DOHH2 (cell line): ENCODE results near the gene CDH12.

ENCODE experiments used
- H3F3A ChIP-seq: fragments of 200-600 bp; sonication (generic), shearing (Covaris generic); 2 replicates; pipeline ENCODE4 v1.6.0; 2016; ENCODE audit warnings: antibody characterized with exemption, mild to moderate bottlenecking; ENCODE audit not compliant: control insufficient read depth, insufficient read depth
- H3K27ac ChIP-seq: fragments of 200-600 bp; sonication (generic); 2 replicates; pipeline ENCODE4 v1.5.1; 2014; ENCODE audit warnings: low read depth, mild to moderate bottlenecking, low read length, moderate library complexity
- H3K27me3 ChIP-seq: fragments of 200-600 bp; sonication (generic); 2 replicates; pipeline ENCODE4 v1.6.1; 2014; ENCODE audit warnings: mild to moderate bottlenecking, low read length, mixed read lengths; ENCODE audit not compliant: control insufficient read depth
- H3K36me3 ChIP-seq: fragments of 200-600 bp; sonication (generic); 2 replicates; pipeline ENCODE4 v1.6.1; 2014; ENCODE audit warnings: mild to moderate bottlenecking, low read length, moderate library complexity, mixed read lengths; ENCODE audit not compliant: control insufficient read depth
- H3K4me1 ChIP-seq: fragments of 200-600 bp; sonication (generic); 2 replicates; pipeline ENCODE4 v1.6.1; 2014; ENCODE audit warnings: mild to moderate bottlenecking, low read length, mixed read lengths; ENCODE audit not compliant: control insufficient read depth
- H3K4me2 ChIP-seq: fragments of 200-600 bp; sonication (generic); 2 replicates; pipeline ENCODE4 v1.6.0; 2014; ENCODE audit warnings: mild to moderate bottlenecking, low read length, moderate library complexity
- H3K4me3 ChIP-seq: fragments of 200-600 bp; sonication (generic); 2 replicates; pipeline ENCODE4 v1.5.1; 2014; ENCODE audit warnings: mild to moderate bottlenecking, low read length, mixed read lengths
- H3K79me2 ChIP-seq: fragments of 200-600 bp; sonication (generic); 2 replicates; pipeline ENCODE4 v1.6.1; 2014; ENCODE audit warnings: mild to moderate bottlenecking, low read length, mixed read lengths; ENCODE audit not compliant: control insufficient read depth
- H3K9me2 ChIP-seq: fragments of 200-600 bp; sonication (generic); replicated peaks from 2 replicates; pipeline ENCODE4 v1.6.1; 2014; ENCODE audit warnings: mild to moderate bottlenecking, low read length, mixed read lengths; ENCODE audit not compliant: control insufficient read depth
- H3K9me3 ChIP-seq: fragments of 200-600 bp; sonication (generic); 2 replicates; pipeline ENCODE4 v1.6.1; 2014; ENCODE audit warnings: antibody characterized with exemption, low read length, mixed read lengths; ENCODE audit not compliant: control insufficient read depth, insufficient read depth
- H4K20me1 ChIP-seq: fragments of 200-600 bp; sonication (generic); 2 replicates; pipeline ENCODE4 v1.6.0; 2014; ENCODE audit warnings: low read depth, mild to moderate bottlenecking, antibody characterized with exemption, low read length, moderate library complexity; ENCODE audit not compliant: control insufficient read depth, insufficient read depth
- EZH2phosphoT487 ChIP-seq: fragments of 200-600 bp; sonication (generic); IDR thresholded peaks from 2 replicates; pipeline ENCODE4 v1.6.1; 2017; ENCODE audit warnings: borderline replicate concordance, mild to moderate bottlenecking, antibody characterized with exemption, low read length, moderate library complexity, mixed read lengths
- TF ChIP-seq, protein P1 (sequence below): fragments of 200-600 bp; sonication (generic); IDR thresholded peaks from one replicate; pipeline ENCODE4 v1.5.1; 2014; ENCODE audit warnings: antibody characterized with exemption, mild to moderate bottlenecking, low read depth, low read length; ENCODE audit not compliant: poor library complexity, severe bottlenecking

Gene CDH12

DNA sequence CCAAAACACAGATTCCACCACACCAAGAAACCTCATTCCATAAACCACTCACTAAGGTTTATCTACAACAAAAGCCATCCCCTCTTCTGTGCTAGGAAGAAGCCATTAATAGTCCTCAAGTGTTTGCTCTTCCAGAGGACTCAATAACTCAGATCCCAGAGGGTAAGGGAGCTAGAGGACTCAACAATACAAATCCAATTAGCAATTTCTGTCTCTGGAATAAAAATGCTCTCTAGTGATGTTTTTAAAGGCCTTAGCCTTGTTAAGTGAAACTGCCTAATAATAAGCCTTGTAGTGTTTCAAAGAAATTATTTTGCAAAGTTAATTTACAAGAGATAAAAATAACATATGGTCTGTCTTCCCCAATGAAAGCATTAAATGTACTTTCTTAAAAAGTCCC lies 942.4 kb downstream of the CDH12 start:
- H3K27me3 ChIP-seq: no peaks in the 10 kb centered on the region
- H3F3A ChIP-seq: no peaks in the 10 kb centered on the region
- TF ChIP-seq EZH2phosphoT487: no peak
- no peak overlapping the region for H3K4me2 ChIP-seq
- no peaks in the 10 kb centered on the region for H3K79me2 ChIP-seq
- H3K4me3 ChIP-seq: no peak overlapping the region
- no peaks in the 10 kb centered on the region for H3K36me3 ChIP-seq
- H4K20me1 ChIP-seq: no peaks in the 10 kb centered on the region
- no peaks in the 10 kb centered on the region for H3K9me3 ChIP-seq
- no peaks in the 10 kb centered on the region; the same call in 1 of the 2 replicates for H3K9me2 ChIP-seq
- H3K4me1 ChIP-seq: no peaks in the 10 kb centered on the region
- no peak overlapping the region for H3K27ac ChIP-seq

DNA sequence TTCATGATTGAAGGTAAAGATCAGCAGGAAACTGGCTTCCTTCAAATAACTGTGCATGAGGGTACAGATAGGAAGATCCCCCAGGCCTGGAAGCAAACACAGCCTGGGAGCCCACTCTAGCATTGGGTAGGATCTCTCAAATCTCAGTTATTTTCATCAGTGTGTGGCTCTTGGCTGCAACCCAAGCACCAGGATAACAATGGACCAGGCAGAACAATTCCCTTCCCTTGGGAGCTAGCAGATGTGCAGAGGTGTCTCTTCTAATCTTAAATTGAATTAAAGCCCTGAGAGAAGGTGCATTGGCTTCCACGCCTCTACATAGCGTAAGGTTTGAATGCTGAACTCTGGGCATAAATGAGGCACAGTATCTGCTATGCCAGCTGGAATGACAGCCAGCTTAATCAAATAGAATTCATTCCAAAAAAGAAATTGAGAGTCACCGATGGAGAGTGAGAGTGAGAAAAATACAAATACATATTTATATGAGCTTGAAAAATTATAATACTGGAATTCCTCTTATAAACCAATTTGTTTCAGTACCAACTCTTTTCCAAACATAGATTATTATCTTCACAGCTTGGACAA lies 957.3 kb downstream of the CDH12 start:
- Histone ChIP-seq H3F3A (no peaks in the 10 kb centered on the region), H3K4me1 (no peaks in the 10 kb centered on the region), H4K20me1 (no peaks in the 10 kb centered on the region), H3K36me3 (no peaks in the 10 kb centered on the region), H3K27ac (no peak overlapping the region), H3K9me2 (no peaks in the 10 kb centered on the region), H3K27me3 (no peaks in the 10 kb centered on the region), H3K4me2 (no peak overlapping the region), H3K4me3 (no peak overlapping the region), H3K9me3 (no peaks in the 10 kb centered on the region), H3K79me2 (no peaks in the 10 kb centered on the region)
- no peak for TF ChIP-seq EZH2phosphoT487
- TF ChIP-seq, protein P1, sequence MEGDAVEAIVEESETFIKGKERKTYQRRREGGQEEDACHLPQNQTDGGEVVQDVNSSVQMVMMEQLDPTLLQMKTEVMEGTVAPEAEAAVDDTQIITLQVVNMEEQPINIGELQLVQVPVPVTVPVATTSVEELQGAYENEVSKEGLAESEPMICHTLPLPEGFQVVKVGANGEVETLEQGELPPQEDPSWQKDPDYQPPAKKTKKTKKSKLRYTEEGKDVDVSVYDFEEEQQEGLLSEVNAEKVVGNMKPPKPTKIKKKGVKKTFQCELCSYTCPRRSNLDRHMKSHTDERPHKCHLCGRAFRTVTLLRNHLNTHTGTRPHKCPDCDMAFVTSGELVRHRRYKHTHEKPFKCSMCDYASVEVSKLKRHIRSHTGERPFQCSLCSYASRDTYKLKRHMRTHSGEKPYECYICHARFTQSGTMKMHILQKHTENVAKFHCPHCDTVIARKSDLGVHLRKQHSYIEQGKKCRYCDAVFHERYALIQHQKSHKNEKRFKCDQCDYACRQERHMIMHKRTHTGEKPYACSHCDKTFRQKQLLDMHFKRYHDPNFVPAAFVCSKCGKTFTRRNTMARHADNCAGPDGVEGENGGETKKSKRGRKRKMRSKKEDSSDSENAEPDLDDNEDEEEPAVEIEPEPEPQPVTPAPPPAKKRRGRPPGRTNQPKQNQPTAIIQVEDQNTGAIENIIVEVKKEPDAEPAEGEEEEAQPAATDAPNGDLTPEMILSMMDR: no peak

DNA sequence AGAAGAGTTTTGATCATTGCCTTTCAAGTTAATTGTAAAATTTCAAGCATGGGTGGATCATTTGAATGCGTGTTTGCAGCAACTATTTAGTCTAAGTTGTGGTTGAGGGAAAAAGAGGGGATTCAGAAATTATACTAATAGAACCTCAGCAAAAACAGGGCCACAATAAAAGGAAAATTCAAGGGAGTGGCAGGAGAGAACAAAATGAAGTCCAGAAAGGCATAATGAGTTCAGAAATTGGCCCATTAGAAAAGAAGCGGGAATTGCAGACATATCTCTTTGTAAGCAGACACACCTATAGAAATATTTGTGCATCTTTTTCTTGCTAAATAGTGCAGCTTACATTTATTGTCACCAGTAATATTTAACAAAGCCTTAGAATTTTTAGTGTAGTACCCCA lies 960.0 kb downstream of the CDH12 start:
- no peaks in the 10 kb centered on the region for H3F3A ChIP-seq
- H3K4me1 ChIP-seq: no peaks in the 10 kb centered on the region
- no peak for TF ChIP-seq EZH2phosphoT487
- TF ChIP-seq, protein P1: no peak
- H3K27me3 ChIP-seq: no peaks in the 10 kb centered on the region
- no peaks in the 10 kb centered on the region for H3K79me2 ChIP-seq
- H3K9me2 ChIP-seq: no peaks in the 10 kb centered on the region
- H3K4me2 ChIP-seq: no peak overlapping the region
- no peak overlapping the region for H3K27ac ChIP-seq
- no peaks in the 10 kb centered on the region for H3K9me3 ChIP-seq
- no peak overlapping the region for H3K4me3 ChIP-seq
- no peaks in the 10 kb centered on the region for H3K36me3 ChIP-seq
- H4K20me1 ChIP-seq: no peaks in the 10 kb centered on the region

DNA sequence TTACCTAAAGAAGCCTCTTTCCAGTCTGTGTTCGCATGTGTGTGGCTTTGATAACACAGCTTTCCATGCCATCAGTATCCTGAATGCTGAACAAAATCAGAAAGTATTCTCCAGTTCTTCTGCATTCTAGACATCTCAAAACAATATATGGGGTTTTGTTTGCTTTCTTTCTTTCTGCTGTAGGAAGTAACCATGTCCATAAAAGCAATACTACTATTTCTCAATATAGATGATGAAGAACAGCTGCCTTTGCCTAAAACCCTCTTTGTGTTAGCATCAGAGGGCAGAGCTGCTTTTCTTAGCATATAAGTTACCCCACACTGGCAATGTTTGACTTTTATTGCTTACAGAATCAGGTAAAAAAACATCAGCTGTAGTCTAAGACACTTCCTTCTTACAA lies 963.6 kb downstream of the CDH12 start:
- Histone ChIP-seq H4K20me1 (no peaks in the 10 kb centered on the region), H3K36me3 (no peaks in the 10 kb centered on the region), H3K4me3 (no peak overlapping the region), H3F3A (no peaks in the 10 kb centered on the region), H3K9me2 (no peaks in the 10 kb centered on the region), H3K4me2 (no peak overlapping the region), H3K79me2 (no peaks in the 10 kb centered on the region), H3K4me1 (no peaks in the 10 kb centered on the region), H3K27me3 (no peaks in the 10 kb centered on the region), H3K27ac (no peak overlapping the region), H3K9me3 (no peaks in the 10 kb centered on the region)
- TF ChIP-seq, protein P1: no peak
- no peak for TF ChIP-seq EZH2phosphoT487
